GM19239 (cell line): ENCODE measurements around the gene CPA2.
A peak's percentile ranks its signal among the peaks of the same experiment; 100 is the strongest.

ENCODE experiments used
- DNase-seq: peaks from one replicate; pipeline ENCODE4 v3.0.0; 2011; ENCODE audit warnings: low spot score; ENCODE audit not compliant: insufficient read length
- FAIRE-seq: peaks from 2 replicates; lab custom pipeline; 2011; peaks lifted over from hg19 to GRCh38; lab: Jason Lieb, UNC

The CPA2 gene

GRCh38 chr7:130277763-130278643 lies 11.3 kb downstream of the CPA2 start:
- no peak for DNase-seq
- no peak for FAIRE-seq

GRCh38 chr7:130278860-130279259 lies 12.2 kb downstream of the CPA2 start:
- FAIRE-seq, result no peak
- DNase-seq, result no peak

GRCh38 chr7:130279286-130279685 lies 12.6 kb downstream of the CPA2 start:
- FAIRE-seq (no peak), DNase-seq (no peak)

GRCh38 chr7:130279906-130280305 lies 13.2 kb downstream of the CPA2 start:
- no peak for DNase-seq

GRCh38 chr7:130281260-130281659 lies 14.6 kb downstream of the CPA2 start:
- FAIRE-seq (no peak), DNase-seq (no peak)

More at GRCh38 chr7:130279906-130280305, 13.2 kb downstream of the CPA2 start:
- no peak for FAIRE-seq

- DNase-seq (no peak), FAIRE-seq (no peak)
Measured at GRCh38 chr7:130286881-130287280, 20.2 kb downstream of the CPA2 start.

GRCh38 chr7:130288168-130288567 lies 21.5 kb downstream of the CPA2 start:
- FAIRE-seq (no peak), DNase-seq (no peak)

- DNase-seq, result no peak
Measured at GRCh38 chr7:130288829-130289228, 22.2 kb downstream of the CPA2 start.

GRCh38 chr7:130289478-130289877 lies 22.8 kb downstream of the CPA2 start:
- FAIRE-seq (no peak), DNase-seq (no peak)

More at GRCh38 chr7:130288829-130289228, 22.2 kb downstream of the CPA2 start:
- FAIRE-seq, result no peak

- FAIRE-seq (no peak), DNase-seq (no peak)
Measured at GRCh38 chr7:130290745-130291144, 24.1 kb downstream of the CPA2 start.

- FAIRE-seq (no peak), DNase-seq (no peak)
Measured at GRCh38 chr7:130292682-130293257, 26.1 kb downstream of the CPA2 start, which contains the start of gene CPA4. TSS of gene CPA4 (plus strand) at chr7:130293161. CDS start at chr7:130293181, 20 bp downstream.

- DNase-seq (peak; percentile 19), FAIRE-seq (no peak)
Measured at GRCh38 chr7:130293521-130293920, 26.9 kb downstream of the CPA2 start.

GRCh38 chr7:130294314-130294713 lies 27.7 kb downstream of the CPA2 start:
- FAIRE-seq (no peak), DNase-seq (no peak)

GRCh38 chr7:130296221-130296951 lies 29.7 kb downstream of the CPA2 start:
- FAIRE-seq, result no peak
- no peak for DNase-seq

GRCh38 chr7:130297628-130298543 lies 31.2 kb downstream of the CPA2 start:
- no peak for FAIRE-seq
- DNase-seq, result no peak

- FAIRE-seq (no peak), DNase-seq (no peak)
Measured at GRCh38 chr7:130298544-130299326, 32.1 kb downstream of the CPA2 start.

GRCh38 chr7:130299866-130300265 lies 33.2 kb downstream of the CPA2 start:
- no peak for DNase-seq
- no peak for FAIRE-seq

- DNase-seq (no peak), FAIRE-seq (no peak)
Measured at GRCh38 chr7:130301501-130302020, 34.9 kb downstream of the CPA2 start.

- DNase-seq (no peak), FAIRE-seq (no peak)
Measured at GRCh38 chr7:130302649-130303048, 36.0 kb downstream of the CPA2 start.
